H1 (cell line): ENCODE data around the gene CCDC81. TPM values are rescaled to one million over a fixed set of nuclear protein-coding genes. Genes with fewer than 3 reads are reported as not detected.

Experiments used
- CTCF ChIA-PET: fragments of 300-600 bp; sonication (Branson Sonifier 250); formaldehyde crosslinking; loops from one replicate; lab custom pipeline; 2021; ENCODE audit not compliant: partially characterized antibody; lab: Charles Lee
- POLR2A ChIA-PET: fragments of 300-600 bp; sonication (Branson Sonifier 250); formaldehyde crosslinking; loops from one replicate; lab custom pipeline; 2021; ENCODE audit warnings: inconsistent platforms; ENCODE audit not compliant: partially characterized antibody; lab: Charles Lee
- DNase-seq, 2 experiments: peaks; one replicate each; pipeline versions ENCODE4 v3.0.0 to v3.0.0-alpha.2; 2010 to 2022; ENCODE audit warnings: low spot score in 2 of 2, low read depth in 1 of 2, mixed read lengths in 1 of 2
- FAIRE-seq: peaks from 2 replicates; lab custom pipeline; 2011; peaks lifted over from hg19 to GRCh38; lab: Jason Lieb, UNC
- H2AFZ ChIP-seq: 2 replicates; pipeline ENCODE4 v1.8.1; 2012; ENCODE audit warnings: low read length, inconsistent platforms
- H2AK5ac ChIP-seq: 2 replicates; pipeline ENCODE4 v1.6.1; 2013; ENCODE audit warnings: low read depth, low read length
- H2BK120ac ChIP-seq: replicated peaks from 2 replicates; pipeline ENCODE3; 2013; ENCODE audit warnings: low read depth, low read length, inconsistent platforms
- H2BK12ac ChIP-seq: 2 replicates; pipeline ENCODE4 v1.6.1; 2013; ENCODE audit warnings: low read depth, low read length
- H2BK15ac ChIP-seq: 2 replicates; pipeline ENCODE4 v1.6.1; 2013; ENCODE audit warnings: low read length
- H2BK20ac ChIP-seq: 2 replicates; pipeline ENCODE4 v1.6.1; 2013; ENCODE audit warnings: low read length
- H2BK5ac ChIP-seq: 2 replicates; pipeline ENCODE4 v1.6.1; 2013; ENCODE audit warnings: low read depth, low read length
- H3K14ac ChIP-seq: 2 replicates; pipeline ENCODE4 v1.6.1; 2013; ENCODE audit warnings: inconsistent platforms; ENCODE audit not compliant: insufficient read length
- H3K18ac ChIP-seq: 2 replicates; pipeline ENCODE4 v1.6.1; 2013; ENCODE audit warnings: low read length; ENCODE audit errors: extremely low read depth
- H3K23ac ChIP-seq: 2 replicates; pipeline ENCODE4 v1.6.1; 2013; ENCODE audit warnings: inconsistent platforms; ENCODE audit not compliant: insufficient read length
- H3K23me2 ChIP-seq: 2 replicates; pipeline ENCODE4 v1.6.1; 2013; ENCODE audit warnings: low read depth, low read length
- H3K27ac ChIP-seq: 2 replicates; pipeline ENCODE4 v1.6.1; 2011; ENCODE audit warnings: low read depth, low read length, inconsistent platforms
- H3K27me3 ChIP-seq, 4 experiments: replicated peaks in 1 of 4; 1 replicate in 1 of 4; 2 replicates in 3 of 4; pipeline versions ENCODE4 v1.6.1 to v1.8.1; 2011 to 2013; ENCODE audit warnings: low read length in 3 of 4, mild to moderate bottlenecking in 3 of 4, inconsistent platforms in 2 of 4, mixed read lengths in 2 of 4, moderate library complexity in 1 of 4; ENCODE audit not compliant: control insufficient read depth in 3 of 4, insufficient read depth in 3 of 4; ENCODE audit errors: extremely low read depth in 1 of 4
- H3K36me3 ChIP-seq, 4 experiments: 2 replicates each; pipeline versions ENCODE4 v1.6.1 to v1.8.1; 2011 to 2013; ENCODE audit warnings: mild to moderate bottlenecking in 4 of 4, low read length in 3 of 4, moderate library complexity in 2 of 4, control low read depth in 1 of 4, inconsistent platforms in 1 of 4; ENCODE audit not compliant: insufficient read depth in 4 of 4, control insufficient read depth in 2 of 4
- H3K4ac ChIP-seq: replicated peaks from 2 replicates; pipeline ENCODE3; 2013; ENCODE audit warnings: low read length, low read depth, mixed read lengths, inconsistent platforms; ENCODE audit not compliant: insufficient read length
- H3K4me1 ChIP-seq, 4 experiments: replicated peaks in 1 of 4; 1 replicate in 1 of 4; 2 replicates in 3 of 4; pipeline versions ENCODE4 v1.6.1 to v1.8.1; 2011 to 2013; ENCODE audit warnings: low read length in 3 of 4, inconsistent platforms in 2 of 4, mixed read lengths in 1 of 4; ENCODE audit not compliant: insufficient read depth in 4 of 4, control insufficient read depth in 3 of 4
- H3K4me2 ChIP-seq, 2 experiments: 2 replicates each; pipeline versions ENCODE4 v1.6.1 to v1.8.1; 2011 to 2013; ENCODE audit warnings: low read depth in 2 of 2, low read length in 2 of 2, control low read depth in 1 of 2, inconsistent platforms in 1 of 2, mild to moderate bottlenecking in 1 of 2; ENCODE audit not compliant: insufficient read depth in 1 of 2
- H3K4me3 ChIP-seq, 4 experiments: fragments of 200-600, 300-600 bp in 1 of 4; sonication (generic), shearing (Covaris generic), sonication (Bioruptor Twin) in 1 of 4; 2 replicates each; pipeline versions ENCODE4 v1.5.1 to v1.8.1; 2011 to 2016; ENCODE audit warnings: low read length in 4 of 4, low read depth in 3 of 4, control low read depth in 2 of 4, inconsistent platforms in 2 of 4, mild to moderate bottlenecking in 2 of 4, mixed read lengths in 1 of 4, moderate library complexity in 1 of 4; ENCODE audit not compliant: insufficient read depth in 2 of 4; ENCODE audit errors: extremely low read depth in 1 of 4
- H3K56ac ChIP-seq: replicated peaks from 2 replicates; pipeline ENCODE3; 2013; ENCODE audit warnings: low read depth, mild to moderate bottlenecking, mixed read lengths, low read length, inconsistent platforms; ENCODE audit not compliant: insufficient read length
- H3K79me1 ChIP-seq: 2 replicates; pipeline ENCODE4 v1.6.1; 2013; ENCODE audit warnings: low read depth, low read length, control low read depth
- H3K79me2 ChIP-seq, 2 experiments: 2 replicates each; pipeline versions ENCODE4 v1.6.1 to v1.8.1; 2012 to 2013; ENCODE audit warnings: low read length in 2 of 2, mild to moderate bottlenecking in 2 of 2, inconsistent platforms in 1 of 2; ENCODE audit not compliant: insufficient read depth in 2 of 2, control insufficient read depth in 1 of 2
- H3K9ac ChIP-seq, 4 experiments: replicated peaks in 1 of 4; 1 replicate in 1 of 4; 2 replicates in 3 of 4; pipeline versions ENCODE4 v1.6.1 to v1.8.1; 2011 to 2013; ENCODE audit warnings: low read depth in 3 of 4, low read length in 3 of 4, control low read depth in 2 of 4, mild to moderate bottlenecking in 2 of 4, moderate library complexity in 2 of 4, inconsistent platforms in 1 of 4; ENCODE audit errors: extremely low read depth in 1 of 4
- H3K9me3 ChIP-seq, 2 experiments: 2 replicates each; pipeline versions ENCODE4 v1.6.1 to v1.8.1; 2012 to 2013; ENCODE audit warnings: mild to moderate bottlenecking in 2 of 2, moderate library complexity in 2 of 2, control low read depth in 1 of 2, inconsistent platforms in 1 of 2, low read depth in 1 of 2, low read length in 1 of 2, mixed read lengths in 1 of 2; ENCODE audit not compliant: insufficient read depth in 2 of 2
- H4K20me1 ChIP-seq, 2 experiments: replicated peaks in 1 of 2; 2 replicates each; pipeline versions ENCODE3 to v1.8.1; 2011 to 2013; ENCODE audit warnings: inconsistent platforms in 2 of 2, low read length in 2 of 2, mild to moderate bottlenecking in 1 of 2; ENCODE audit not compliant: insufficient read depth in 2 of 2, control insufficient read depth in 1 of 2
- H4K5ac ChIP-seq: 2 replicates; pipeline ENCODE4 v1.6.1; 2013; ENCODE audit warnings: low read length, low read depth, mixed read lengths, inconsistent platforms; ENCODE audit not compliant: insufficient read length
- H4K8ac ChIP-seq: 2 replicates; pipeline ENCODE4 v1.8.0; 2013; ENCODE audit warnings: mild to moderate bottlenecking, moderate library complexity, low read length, inconsistent platforms; ENCODE audit not compliant: insufficient read depth; ENCODE audit errors: extremely low read depth
- H4K91ac ChIP-seq: replicated peaks from 2 replicates; pipeline ENCODE3; 2013; ENCODE audit warnings: low read length, mixed read lengths, inconsistent platforms; ENCODE audit not compliant: insufficient read length
- BCL11A ChIP-seq, 2 experiments: IDR thresholded peaks; one replicate each; pipeline ENCODE4 v1.6.1; 2011; ENCODE audit warnings: low read depth in 2 of 2, low read length in 2 of 2, mild to moderate bottlenecking in 2 of 2
- CEBPB ChIP-seq: IDR thresholded peaks from 2 replicates; pipeline ENCODE4 v1.6.1; 2012; ENCODE audit warnings: low read depth, low read length
- CREB1 ChIP-seq: IDR thresholded peaks from 2 replicates; pipeline ENCODE4 v1.6.1; 2012; ENCODE audit warnings: inconsistent platforms
- E2F6 ChIP-seq: IDR thresholded peaks from 2 replicates; pipeline ENCODE4 v1.6.1; 2012; ENCODE audit warnings: inconsistent platforms
- EGR1 ChIP-seq: IDR thresholded peaks from 2 replicates; pipeline ENCODE4 v1.6.1; 2011; ENCODE audit warnings: low read depth, low read length, borderline replicate concordance
- EP300 ChIP-seq, 2 experiments: IDR thresholded peaks; 1 replicate in 1 of 2; 2 replicates in 1 of 2; pipeline ENCODE4 v1.6.1; 2011 to 2012; ENCODE audit warnings: low read depth in 2 of 2, low read length in 2 of 2, mild to moderate bottlenecking in 2 of 2, borderline replicate concordance in 1 of 2, inconsistent platforms in 1 of 2, moderate library complexity in 1 of 2
- GABPA ChIP-seq: IDR thresholded peaks from 2 replicates; pipeline ENCODE4 v1.6.1; 2011; ENCODE audit warnings: mild to moderate bottlenecking, low read length, moderate library complexity, borderline replicate concordance; ENCODE audit not compliant: insufficient read depth
- KDM5A ChIP-seq: fragments of 200-600 bp; IDR thresholded peaks from 2 replicates; pipeline ENCODE4 v1.7.1; 2012; ENCODE audit warnings: mild to moderate bottlenecking, low read length, inconsistent platforms, mixed read lengths
- MAFK ChIP-seq: IDR thresholded peaks from 2 replicates; pipeline ENCODE4 v1.6.1; 2012; ENCODE audit warnings: low read depth, mild to moderate bottlenecking, improper control_type of control experiment, low read length
- POU5F1 ChIP-seq: IDR thresholded peaks from 2 replicates; pipeline ENCODE4 v1.6.1; 2011; ENCODE audit warnings: low read depth, mild to moderate bottlenecking, low read length, moderate library complexity
- RAD21 ChIP-seq, 2 experiments: IDR thresholded peaks in 1 of 2; conservative IDR thresholded peaks in 1 of 2; 2 replicates each; pipeline ENCODE4 v1.6.1; 2011; ENCODE audit warnings: low read depth in 2 of 2, low read length in 2 of 2, improper control_type of control experiment in 1 of 2, inconsistent platforms in 1 of 2, mild to moderate bottlenecking in 1 of 2, moderate library complexity in 1 of 2
- RBBP5 ChIP-seq: IDR thresholded peaks from 2 replicates; pipeline ENCODE4 v1.7.1; 2012; ENCODE audit warnings: low read depth, mild to moderate bottlenecking, inconsistent platforms, low read length, moderate library complexity, borderline replicate concordance
- SIRT6 ChIP-seq: IDR thresholded peaks from one replicate; pipeline ENCODE4 v1.7.1; 2012; ENCODE audit warnings: low read length, inconsistent platforms
- SP4 ChIP-seq: IDR thresholded peaks from 2 replicates; pipeline ENCODE4 v1.6.1; 2012; ENCODE audit warnings: low read length, inconsistent platforms
- TCF12 ChIP-seq: IDR thresholded peaks from 2 replicates; pipeline ENCODE4 v1.6.1; 2011; ENCODE audit warnings: low read depth, mild to moderate bottlenecking, low read length
- WGBS, 2 experiments: shearing (Covaris generic) in 1 of 2; methylation state at CpG; one replicate each; pipeline versions ENCODE4 v1.1.6 to v1.1.7; 2013 to 2015; ENCODE audit warnings: low lambda C conversion rate in 2 of 2, mixed read lengths in 2 of 2, inconsistent platforms in 1 of 2, low coverage in 1 of 2, missing lambda C conversion rate in 1 of 2; ENCODE audit not compliant: insufficient replicate concordance in 2 of 2, insufficient coverage in 1 of 2, insufficient read length in 1 of 2; ENCODE audit errors: extremely low coverage in 1 of 2, missing lambda C conversion rate in 1 of 2; 5-methylcytosine and 5-hydroxymethylcytosine counted together
- polyA plus RNA-seq, 7 experiments: library from polyadenylated mRNA; depleted of rRNA in 3 of 7; stranded (reverse) in 5 of 7; unstranded in 2 of 7; fragments of >200 nt in 5 of 7; fragments of 200-250 nt in 2 of 7; gene quantifications; 1 replicate in 5 of 7; 2 replicates in 1 of 7; 4 replicates in 1 of 7; pipeline versions ENCODE4 v1.2.1 to v1.2.3, GENCODE V29; 2011 to 2013; ENCODE audit warnings: missing spikeins in 2 of 7, mixed read lengths in 2 of 7
- total RNA-seq: library from RNA; stranded (reverse); fragmentation: NEBNext Ultra II Directional; extraction: Animal tissue kit (Norgen Biotek cat#: 25700); gene quantifications from 2 replicates; pipeline ENCODE4 v1.2.1, GENCODE V29; 2021

The CCDC81 gene
- total and polyA plus RNA-seq, 2 of the 8 experiments (the other 6 are each of a cell fraction or from before 2014, with no cell fraction given): 0.30 to 0.58 TPM

DNA sequence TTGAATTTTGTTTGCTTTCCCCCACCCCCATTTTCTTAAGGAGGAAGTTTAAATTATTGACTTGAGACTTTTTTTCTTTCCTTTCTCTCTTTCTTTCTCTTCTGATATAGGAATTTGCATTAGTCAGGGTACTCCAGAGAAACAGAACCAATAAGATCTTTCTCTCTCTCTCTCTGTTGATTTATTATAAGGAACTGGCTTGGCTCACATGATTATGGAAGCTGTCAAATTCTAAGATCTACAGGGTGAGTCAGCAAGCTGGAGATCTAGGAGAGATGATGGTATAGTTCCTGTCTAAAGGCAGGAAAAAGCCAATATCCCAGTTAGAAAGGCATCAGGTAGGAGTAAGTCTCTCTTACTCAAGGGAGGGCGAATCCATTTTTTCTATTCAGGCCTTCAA is 64.0 kb downstream of the CCDC81 start:
- H3K18ac ChIP-seq: no peak overlapping the region
- H3K56ac ChIP-seq: no peak overlapping the region
- H3K4ac ChIP-seq: no peak overlapping the region
- no peak overlapping the region for H2AK5ac ChIP-seq
- H3K23ac ChIP-seq: no peak overlapping the region
- no peaks in the 10 kb centered on the region for H3K36me3 ChIP-seq
- H3K4me2 ChIP-seq: no peak overlapping the region
- H4K5ac ChIP-seq: no peak overlapping the region
- no peaks in the 10 kb centered on the region for H4K20me1 ChIP-seq
- no peaks in the 10 kb centered on the region for H3K79me1 ChIP-seq
- H3K27me3 ChIP-seq: no peaks in the 10 kb centered on the region; a peak in 1 of 7 replicates
- H3K4me1 ChIP-seq: no peaks in the 10 kb centered on the region
- 78% methylated on average over 1 of the region's 1 CpG; no CpG with 5 or more reads in 1 of the 2 experiments for WGBS, 2 experiments
- H2AFZ ChIP-seq: no peak overlapping the region
- no peak overlapping the region for H4K91ac ChIP-seq
- no peak overlapping the region for H3K4me3 ChIP-seq
- no peak overlapping the region for H3K27ac ChIP-seq
- no peak overlapping the region for H4K8ac ChIP-seq
- no peak overlapping the region for H2BK5ac ChIP-seq
- no peak for TF ChIP-seq EP300 (IDR thresholded peaks at IDR 0.05; ENCODE audit: borderline replicate concordance in 1 of 2, low read depth in 2 of 2, low read length in 2 of 2)
- no peak for TF ChIP-seq RAD21 (IDR thresholded peaks at IDR 0.05 in 1 of 2, conservative IDR thresholded peaks at IDR 0.05 in 1 of 2; ENCODE audit: low read depth in 2 of 2, low read length in 2 of 2)
- no peak for TF ChIP-seq BCL11A (IDR thresholded peaks at IDR 0.05; ENCODE audit: low read depth in 2 of 2, low read length in 2 of 2)
- no peak for TF ChIP-seq SIRT6
- TF ChIP-seq E2F6: no peak
- TF ChIP-seq KDM5A: no peak
- TF ChIP-seq GABPA: no peak
- TF ChIP-seq POU5F1: no peak
- TF ChIP-seq EGR1: no peak
- no peak for TF ChIP-seq RBBP5
- no peak for TF ChIP-seq SP4
- TF ChIP-seq CREB1: no peak
- no peak for TF ChIP-seq MAFK
- no peak for TF ChIP-seq TCF12
- no peak for TF ChIP-seq CEBPB
- TF ChIP-seq, all 59 proteins: peak for 0
- POLR2A ChIA-PET: no interaction called here
- Histone ChIP-seq H2BK20ac (no peak overlapping the region), H3K23me2 (no peaks in the 10 kb centered on the region), H2BK120ac (no peak overlapping the region), H3K14ac (no peak overlapping the region), H3K9ac (no peak overlapping the region), H3K79me2 (no peaks in the 10 kb centered on the region), H3K9me3 (no peaks in the 10 kb centered on the region), H2BK12ac (no peak overlapping the region), H2BK15ac (no peak overlapping the region)
- FAIRE-seq: no peak
- DNase-seq: no peak
- CTCF ChIA-PET: interaction anchor here (1.3 kb wide), 1 partner anchor 16 kb away, joined by 4 read pairs; no protein-coding TSS in a partner anchor
